Keratinocyte (primary cell): ENCODE measurements around the gene ARL6.

ENCODE experiments used
- EZH2 ChIP-seq: IDR thresholded peaks from one replicate; pipeline ENCODE4 v1.6.1; 2012; ENCODE audit warnings: inconsistent platforms, mild to moderate bottlenecking, low read length, moderate library complexity
- TF ChIP-seq, protein P1 (sequence below), 3 experiments: IDR thresholded peaks in 1 of 3; conservative IDR thresholded peaks in 1 of 3; optimal IDR thresholded peaks in 1 of 3; 2 replicates in 2 of 3; 3 replicates in 1 of 3; pipeline versions ENCODE3 to v1.5.1; 2011; ENCODE audit warnings: low read length in 3 of 3, mild to moderate bottlenecking in 3 of 3, moderate library complexity in 2 of 3, control low read depth in 1 of 3, inconsistent platforms in 1 of 3; ENCODE audit not compliant: insufficient read depth in 2 of 3; ENCODE audit errors: extremely low read depth in 1 of 3

DNA sequence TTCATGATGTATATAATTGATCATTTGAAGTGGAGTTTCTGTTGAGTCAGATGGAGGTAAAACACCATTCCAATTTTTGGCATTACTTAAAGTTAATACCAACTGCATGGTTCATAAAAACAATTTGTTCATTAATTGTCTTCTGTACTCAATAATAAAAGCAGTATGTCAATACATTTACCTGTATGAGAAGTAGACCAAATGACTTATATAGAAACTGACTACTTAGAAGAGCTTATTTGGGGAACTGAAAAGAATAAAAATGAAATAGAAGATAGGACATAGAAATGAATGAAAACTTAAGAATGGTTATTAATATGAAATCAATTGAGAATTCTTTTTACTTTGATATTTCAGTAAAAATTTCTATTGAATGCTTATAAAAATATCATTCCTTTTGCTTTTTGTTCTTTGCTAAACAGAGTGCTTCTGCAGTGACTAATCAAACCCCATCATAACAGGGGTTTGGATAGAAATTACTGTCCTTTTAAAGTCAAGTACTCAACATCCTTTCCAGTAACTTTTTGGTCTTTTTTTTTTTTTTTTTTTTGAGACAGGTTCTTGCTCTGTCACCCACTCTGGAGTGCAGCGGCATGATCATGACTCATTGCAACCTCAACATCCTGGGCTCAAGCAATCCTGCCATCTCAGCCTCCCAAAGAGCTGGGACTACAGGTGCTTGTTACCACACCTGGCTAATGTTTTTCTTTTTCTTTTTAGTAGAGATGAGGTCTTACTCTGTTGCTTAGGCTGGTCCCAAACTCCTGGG lies 50.8 kb downstream of the ARL6 start:
- TF ChIP-seq, protein P1, sequence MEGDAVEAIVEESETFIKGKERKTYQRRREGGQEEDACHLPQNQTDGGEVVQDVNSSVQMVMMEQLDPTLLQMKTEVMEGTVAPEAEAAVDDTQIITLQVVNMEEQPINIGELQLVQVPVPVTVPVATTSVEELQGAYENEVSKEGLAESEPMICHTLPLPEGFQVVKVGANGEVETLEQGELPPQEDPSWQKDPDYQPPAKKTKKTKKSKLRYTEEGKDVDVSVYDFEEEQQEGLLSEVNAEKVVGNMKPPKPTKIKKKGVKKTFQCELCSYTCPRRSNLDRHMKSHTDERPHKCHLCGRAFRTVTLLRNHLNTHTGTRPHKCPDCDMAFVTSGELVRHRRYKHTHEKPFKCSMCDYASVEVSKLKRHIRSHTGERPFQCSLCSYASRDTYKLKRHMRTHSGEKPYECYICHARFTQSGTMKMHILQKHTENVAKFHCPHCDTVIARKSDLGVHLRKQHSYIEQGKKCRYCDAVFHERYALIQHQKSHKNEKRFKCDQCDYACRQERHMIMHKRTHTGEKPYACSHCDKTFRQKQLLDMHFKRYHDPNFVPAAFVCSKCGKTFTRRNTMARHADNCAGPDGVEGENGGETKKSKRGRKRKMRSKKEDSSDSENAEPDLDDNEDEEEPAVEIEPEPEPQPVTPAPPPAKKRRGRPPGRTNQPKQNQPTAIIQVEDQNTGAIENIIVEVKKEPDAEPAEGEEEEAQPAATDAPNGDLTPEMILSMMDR (optimal IDR thresholded peaks at IDR 0.05 in 1 of 3, IDR thresholded peaks at IDR 0.05 in 1 of 3, conservative IDR thresholded peaks at IDR 0.05 in 1 of 3; ENCODE audit: extremely low read depth in 1 of 3, insufficient read depth in 2 of 3, low read length in 3 of 3): no peak
- TF ChIP-seq EZH2: no peak
